ENCODE measurements around the gene RHOT1. TPM values are rescaled to one million over a fixed set of nuclear protein-coding genes. Genes with fewer than 3 reads are reported as not detected.

The RHOT1 gene
- total RNA-seq, 1 donor from 2014 or later = 76.4 TPM

- no peaks in the 10 kb centered on the region for H3K36me3 ChIP-seq
- no peak overlapping the region for H3K27ac Mint-ChIP-seq
- no peaks in the 10 kb centered on the region for H3K4me1 ChIP-seq
- H3K27me3 Mint-ChIP-seq (ENCODE audit: insufficient read depth, low read depth) = peaks cover 6% of the 10 kb centered on the region
- no peak overlapping the region for H3K9ac ChIP-seq
- H3K9me3 ChIP-seq (ENCODE audit: low read depth) = no peaks in the 10 kb centered on the region
- H3K9me3 Mint-ChIP-seq = no peaks in the 10 kb centered on the region
- DNase-seq (ENCODE audit: low spot score) = no peak
- no peaks in the 10 kb centered on the region for H3K27me3 ChIP-seq
- H3F3A ChIP-seq (ENCODE audit: low read depth) = no peaks in the 10 kb centered on the region
- no peak overlapping the region for H2AFZ ChIP-seq (replicated peaks)
- no peak overlapping the region for H3K4me3 ChIP-seq
- H4K20me1 ChIP-seq (ENCODE audit: low read depth) = no peaks in the 10 kb centered on the region
- H3K27ac ChIP-seq = no peak overlapping the region
- no peaks in the 10 kb centered on the region for H3K36me3 Mint-ChIP-seq
- no peak overlapping the region for H3K4me3 Mint-ChIP-seq
- no peak overlapping the region for H3K4me2 ChIP-seq
- H3K4me1 Mint-ChIP-seq = no peaks in the 10 kb centered on the region
- TF ChIP-seq EZH2 (IDR thresholded peaks at IDR 0.05) (no peak), EZH2phosphoT487 (IDR thresholded peaks at IDR 0.05) (no peak), CTCF (IDR thresholded peaks at IDR 0.05) (no peak)
- no peaks in the 10 kb centered on the region for H3K79me2 ChIP-seq (ENCODE audit: low read depth)
These were observed 93.3 kb downstream of the RHOT1 start for GRCh38 chr17:32235588-32235987.

GRCh38 chr17:32239456-32239855 is 97.2 kb downstream of the RHOT1 start:
- peaks cover 2% of the 10 kb centered on the region for H3K36me3 Mint-ChIP-seq
- H3K4me1 Mint-ChIP-seq = peaks cover 12% of the 10 kb centered on the region

GRCh38 chr17:32240750-32241149 is 98.4 kb downstream of the RHOT1 start:
- no peak overlapping the region for H3K4me3 Mint-ChIP-seq
- no peak for DNase-seq (ENCODE audit: low spot score)
- H3K4me3 ChIP-seq = no peak overlapping the region

More at GRCh38 chr17:32239456-32239855, 97.2 kb downstream of the RHOT1 start:
- peaks cover 2% of the 10 kb centered on the region for H3K27me3 Mint-ChIP-seq (ENCODE audit: insufficient read depth, low read depth)
- no peak overlapping the region for H3K9ac ChIP-seq
- TF ChIP-seq EZH2 (IDR thresholded peaks at IDR 0.05) = no peak
- TF ChIP-seq CTCF (IDR thresholded peaks at IDR 0.05) = no peak
- TF ChIP-seq EZH2phosphoT487 (IDR thresholded peaks at IDR 0.05) = no peak
- H3K27ac Mint-ChIP-seq = no peak overlapping the region
- H2AFZ ChIP-seq (replicated peaks) = no peak overlapping the region
- no peak overlapping the region for H3K27ac ChIP-seq
- H3K4me3 Mint-ChIP-seq = no peak overlapping the region
- H3K4me2 ChIP-seq = no peak overlapping the region
- H3K79me2 ChIP-seq (ENCODE audit: low read depth) = no peaks in the 10 kb centered on the region
- H4K20me1 ChIP-seq (ENCODE audit: low read depth) = no peaks in the 10 kb centered on the region
- H3K9me3 Mint-ChIP-seq = no peaks in the 10 kb centered on the region
- H3K4me3 ChIP-seq = no peak overlapping the region
- H3K36me3 ChIP-seq = no peaks in the 10 kb centered on the region
- no peak for DNase-seq (ENCODE audit: low spot score)
- H3K27me3 ChIP-seq = no peaks in the 10 kb centered on the region
- no peaks in the 10 kb centered on the region for H3F3A ChIP-seq (ENCODE audit: low read depth)
- H3K9me3 ChIP-seq (ENCODE audit: low read depth) = no peaks in the 10 kb centered on the region
- peaks cover 10% of the 10 kb centered on the region for H3K4me1 ChIP-seq

More at GRCh38 chr17:32240750-32241149, 98.4 kb downstream of the RHOT1 start:
- Mint-ChIP-seq H3K36me3 (peaks cover 2% of the 10 kb centered on the region), H3K27me3 (ENCODE audit: insufficient read depth, low read depth) (no peaks in the 10 kb centered on the region), H3K4me1 (peaks cover 12% of the 10 kb centered on the region), H3K27ac (no peak overlapping the region), H3K9me3 (no peaks in the 10 kb centered on the region)
- H3K36me3 ChIP-seq = no peaks in the 10 kb centered on the region
- H3K27ac ChIP-seq = no peak overlapping the region
- TF ChIP-seq EZH2 (IDR thresholded peaks at IDR 0.05) (no peak), EZH2phosphoT487 (IDR thresholded peaks at IDR 0.05) (no peak), CTCF (IDR thresholded peaks at IDR 0.05) (no peak)
- H3K9ac ChIP-seq = no peak overlapping the region
- no peaks in the 10 kb centered on the region for H3F3A ChIP-seq (ENCODE audit: low read depth)
- no peaks in the 10 kb centered on the region for H4K20me1 ChIP-seq (ENCODE audit: low read depth)
- H3K4me2 ChIP-seq = no peak overlapping the region
- no peaks in the 10 kb centered on the region for H3K79me2 ChIP-seq (ENCODE audit: low read depth)
- no peaks in the 10 kb centered on the region for H3K27me3 ChIP-seq
- H3K9me3 ChIP-seq (ENCODE audit: low read depth) = no peaks in the 10 kb centered on the region
- peaks cover 10% of the 10 kb centered on the region for H3K4me1 ChIP-seq
- H2AFZ ChIP-seq (replicated peaks) = no peak overlapping the region

Data from neural progenitor cell (in vitro differentiated cells).